Spleen (tissue), 11 donors: ENCODE measurements around the gene THRA. TPM values are rescaled to one million over a fixed set of nuclear protein-coding genes. Genes with fewer than 3 reads are reported as not detected.

ENCODE experiments used
- DNase-seq: peaks from one replicate; pipeline ENCODE4 v3.0.0-alpha.2; 2020
- H3K27ac ChIP-seq, 8 donors: fragments of 200-600 bp; sonication (generic) in 7 of 8; 1 replicate in 4 of 8; 2 replicates in 4 of 8; pipeline versions ENCODE4 v1.5.0 to v1.8.0; 2016 to 2021; ENCODE audit warnings: inconsistent platforms in 4 of 8, mild to moderate bottlenecking in 4 of 8, moderate library complexity in 1 of 8
- H3K27me3 ChIP-seq, 7 donors: fragments of 200-600 bp; sonication (generic) in 6 of 7; replicated peaks in 1 of 7; 1 replicate in 4 of 7; 2 replicates in 3 of 7; pipeline versions ENCODE4 v1.5.0 to v1.8.0; 2016 to 2021; ENCODE audit warnings: inconsistent platforms in 3 of 7, mild to moderate bottlenecking in 1 of 7
- H3K36me3 ChIP-seq, 6 donors: fragments of 200-600 bp; sonication (generic) in 5 of 6; 1 replicate in 4 of 6; 2 replicates in 2 of 6; pipeline versions ENCODE4 v1.5.0 to v1.8.0; 2016 to 2021; ENCODE audit warnings: inconsistent platforms in 2 of 6
- H3K4me1 ChIP-seq, 6 donors: fragments of 200-600 bp; sonication (generic) in 5 of 6; 1 replicate in 3 of 6; 2 replicates in 3 of 6; pipeline versions ENCODE4 v1.5.0 to v1.8.0; 2016 to 2021; ENCODE audit warnings: inconsistent platforms in 3 of 6
- H3K4me3 ChIP-seq, 8 donors: fragments of 200-600 bp; sonication (generic) in 7 of 8; 1 replicate in 4 of 8; 2 replicates in 4 of 8; pipeline versions ENCODE4 v1.5.0 to v1.8.0; 2016 to 2021; ENCODE audit warnings: inconsistent platforms in 4 of 8, mild to moderate bottlenecking in 4 of 8, moderate library complexity in 2 of 8
- H3K9me3 ChIP-seq, 8 donors: fragments of 200-600 bp; sonication (generic) in 7 of 8; 1 replicate in 4 of 8; 2 replicates in 4 of 8; pipeline versions ENCODE4 v1.5.0 to v1.8.0; 2016 to 2021; ENCODE audit warnings: inconsistent platforms in 4 of 8
- CTCF ChIP-seq, 11 experiments: fragments of 200-600 bp in 7 of 11; fragments of 450-650 bp in 4 of 11; sonication (generic) in 4 of 11; IDR thresholded peaks in 8 of 11; conservative IDR thresholded peaks in 3 of 11; 1 replicate in 7 of 11; 2 replicates in 4 of 11; pipeline versions ENCODE4 v1.4.0 to v1.8.0; 2016 to 2021; ENCODE audit warnings: antibody characterized with exemption in 11 of 11, inconsistent platforms in 4 of 11, mild to moderate bottlenecking in 1 of 11
- POLR2A ChIP-seq, 3 donors: fragments of 450-650 bp; IDR thresholded peaks; one replicate each; pipeline ENCODE4 v1.5.1; 2017; ENCODE audit warnings: antibody characterized with exemption in 3 of 3, mild to moderate bottlenecking in 1 of 3
- POLR2AphosphoS5 ChIP-seq, 3 donors: sonication (generic); formaldehyde crosslinking; IDR thresholded peaks; one replicate each; pipeline ENCODE4 v1.5.1; 2017; ENCODE audit warnings: antibody characterized with exemption in 3 of 3
- WGBS, 5 donors: extraction: QIAGEN DNeasy Blood & Tissue Kit in 3 of 5; methylation state at CpG; one replicate each; pipeline versions ENCODE4 v1.1.5 to v1.1.7; 2013 to 2018; 5-methylcytosine and 5-hydroxymethylcytosine counted together
- intact Hi-C: fragments of 100-400 bp; cut with DNase I; formaldehyde crosslinking; loops from one replicate; pipeline ENCODE4 v1.15.0; 2023; ENCODE audit warnings: low total_unique reads
- polyA plus RNA-seq, 3 donors: library from polyadenylated mRNA; stranded (reverse); fragments of 200-250 nt; gene quantifications; one replicate each; pipeline ENCODE4 v1.2.1, GENCODE V29; 2013
- total RNA-seq, 7 donors: library from RNA; depleted of rRNA in 3 of 7; stranded (reverse); fragments of >200 nt in 3 of 7; fragmentation: NEBNext Ultra II Directional in 4 of 7; extraction: Animal tissue kit (Norgen Biotek cat#: 25700) in 4 of 7; gene quantifications; one replicate each; pipeline versions ENCODE4 v1.1.0 to v1.2.1, GENCODE V29; 2016 to 2021
- donor health status: healthy with polysubstance abuse.
- donor health status: DM: no; HTN: no; CAD: no; lungs with moderate emphysema.
- donor health status: DM: no; HTN: no; CAD: no.
- donor health status: Bipolar disorder and iron deficiency.
- donor health status: healthy.
- donor health status: DM: no; HTN: no; CAD: no.
- donor health status: DM: yes; HTN: yes; CAD: no.

Gene THRA
- total and polyA plus RNA-seq, 10 donors: 3.9 to 36.1 (median 16.9) TPM

GRCh38 chr17:40099619-40100418 is 37.1 kb downstream of the THRA start:
- peaks cover 0 to 28% (median 3%) of the 10 kb centered on the region in 6 donors for H3K36me3 ChIP-seq
- no peaks in the 10 kb centered on the region for H3K9me3 ChIP-seq
- TF ChIP-seq CTCF (IDR thresholded peaks at IDR 0.05 in 8 of 11, conservative IDR thresholded peaks at IDR 0.05 in 3 of 11): no peak
- TF ChIP-seq POLR2AphosphoS5 (IDR thresholded peaks at IDR 0.05): no peak
- no peak for TF ChIP-seq POLR2A (IDR thresholded peaks at IDR 0.05)
- intact Hi-C loops: no loop called here
- peak overlapping the region; percentile 65 to 94 (median 80) for H3K4me3 ChIP-seq
- 3 to 5% (median 4%) methylated on average over 28 to 31 of the region's 31 CpGs for WGBS, 5 donors
- peak; percentile 86 for DNase-seq
- H3K27ac ChIP-seq: peak overlapping the region; percentile 81 to 94 (median 90)
- H3K4me1 ChIP-seq: peaks cover 55 to 100% (median 86%) of the 10 kb centered on the region in 6 donors
- H3K27me3 ChIP-seq: no peaks in the 10 kb centered on the region

- H3K4me1 ChIP-seq: peaks cover 52 to 100% (median 85%) of the 10 kb centered on the region in 6 donors
- peaks cover 0 to 23% (median 1%) of the 10 kb centered on the region in 6 donors for H3K36me3 ChIP-seq
- TF ChIP-seq CTCF (IDR thresholded peaks at IDR 0.05 in 8 of 11, conservative IDR thresholded peaks at IDR 0.05 in 3 of 11) (no peak), POLR2A (IDR thresholded peaks at IDR 0.05) (peak in 2 of 3 donors; percentile 57 to 74), POLR2AphosphoS5 (IDR thresholded peaks at IDR 0.05) (peak in 1 of 3 donors; percentile 96)
- H3K9me3 ChIP-seq: no peaks in the 10 kb centered on the region
- peak within 1 kb of the TSS; percentile 65 to 94 (median 80) for H3K4me3 ChIP-seq
- intact Hi-C loops: no loop called here
- 0 to 2% (median 1%) methylated on average over 13 to 16 of the region's 16 CpGs for WGBS, 5 donors
- H3K27me3 ChIP-seq: no peaks in the 10 kb centered on the region
- H3K27ac ChIP-seq: peak within 1 kb of the TSS; percentile 81 to 94 (median 90)
- no peak for DNase-seq
Observed at GRCh38 chr17:40100419-40100668, 37.6 kb downstream of the THRA start, which contains the start of gene NR1D1. Gene NR1D1, minus strand, starts transcription at chr17:40100589. Its CDS starts 495 bp downstream, at chr17:40100094.

- Histone ChIP-seq H3K36me3 (peaks cover 0 to 18% (median 0%) of the 10 kb centered on the region in 6 donors), H3K27ac (peak overlapping the region; percentile 81 to 94 (median 90)), H3K4me1 (peaks cover 48 to 100% (median 85%) of the 10 kb centered on the region in 6 donors), H3K27me3 (no peaks in the 10 kb centered on the region), H3K4me3 (peak overlapping the region; percentile 65 to 94 (median 80)), H3K9me3 (no peaks in the 10 kb centered on the region)
- peak; percentile 97 for DNase-seq
- WGBS, 5 donors: 1 to 2% (median 2%) methylated on average over 14 to 25 of the region's 25 CpGs
- intact Hi-C loops: no loop called here
- TF ChIP-seq POLR2A (IDR thresholded peaks at IDR 0.05) (no peak), POLR2AphosphoS5 (IDR thresholded peaks at IDR 0.05) (peak in 2 of 3 donors; percentile 90 to 96), CTCF (IDR thresholded peaks at IDR 0.05 in 8 of 11, conservative IDR thresholded peaks at IDR 0.05 in 3 of 11) (peak in 1 of 11 experiments; percentile 27)
Observed at GRCh38 chr17:40100669-40101366, 38.1 kb downstream of the THRA start.
